ENCODE measurements around the gene SHCBP1L.

GRCh38 chr1:182978151-182978853 is 25.3 kb upstream of the SHCBP1L start:
- TF ChIP-seq POLR2A (IDR thresholded peaks at IDR 0.05) = no peak
- no peak for TF ChIP-seq CTCF (IDR thresholded peaks at IDR 0.05)

Data from uterus (tissue), 2 donors.